ENCODE results near the gene SLC39A7. TPM values are rescaled to one million over a fixed set of nuclear protein-coding genes. Genes with fewer than 3 reads are reported as not detected.
A peak's percentile ranks its signal among the peaks of the same experiment; 100 is the strongest.
"Not testable (repeated sequence)": the region's sequence is repeated elsewhere in the genome, so short reads cannot be mapped to it uniquely, and the experiment has no call there.

SLC39A7 gene
- total RNA-seq, 1 donor from 2014 or later = 93.6 TPM

DNA sequence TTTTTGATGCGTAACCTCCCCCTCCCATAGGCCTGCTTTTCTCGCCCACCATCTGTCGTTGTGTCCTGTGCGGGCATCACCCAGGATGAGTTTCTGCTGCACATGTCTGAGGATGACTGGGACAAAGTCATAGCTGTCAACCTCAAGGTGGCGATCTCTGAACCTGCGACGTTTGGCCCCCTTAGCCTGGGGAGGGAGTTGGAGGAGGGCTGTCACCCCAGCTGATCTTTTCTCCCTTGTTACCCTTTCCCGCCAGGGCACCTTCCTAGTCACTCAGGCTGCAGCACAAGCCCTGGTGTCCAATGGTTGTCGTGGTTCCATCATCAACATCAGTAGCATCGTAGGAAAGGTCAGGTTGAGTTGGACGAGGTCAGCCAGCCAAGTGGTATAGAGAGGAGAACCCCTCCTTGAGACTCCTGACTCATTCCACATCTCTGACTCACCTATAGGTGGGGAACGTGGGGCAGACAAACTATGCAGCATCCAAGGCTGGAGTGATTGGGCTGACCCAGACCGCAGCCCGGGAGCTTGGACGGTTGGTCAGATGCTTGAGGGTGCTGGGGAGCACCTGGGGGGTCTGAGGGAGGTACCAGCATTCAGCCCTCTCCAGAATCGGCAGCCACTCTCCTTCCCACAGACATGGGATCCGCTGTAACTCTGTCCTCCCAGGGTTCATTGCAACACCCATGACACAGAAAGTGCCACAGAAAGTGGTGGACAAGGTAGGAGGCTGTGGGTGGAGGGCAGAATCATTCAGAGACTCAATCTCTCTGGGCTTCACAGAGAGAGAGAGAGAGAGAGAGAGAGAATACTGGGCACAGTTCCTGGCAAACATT lies 4.7 kb downstream of the SLC39A7 start:
- no peak for DNase-seq

DNA sequence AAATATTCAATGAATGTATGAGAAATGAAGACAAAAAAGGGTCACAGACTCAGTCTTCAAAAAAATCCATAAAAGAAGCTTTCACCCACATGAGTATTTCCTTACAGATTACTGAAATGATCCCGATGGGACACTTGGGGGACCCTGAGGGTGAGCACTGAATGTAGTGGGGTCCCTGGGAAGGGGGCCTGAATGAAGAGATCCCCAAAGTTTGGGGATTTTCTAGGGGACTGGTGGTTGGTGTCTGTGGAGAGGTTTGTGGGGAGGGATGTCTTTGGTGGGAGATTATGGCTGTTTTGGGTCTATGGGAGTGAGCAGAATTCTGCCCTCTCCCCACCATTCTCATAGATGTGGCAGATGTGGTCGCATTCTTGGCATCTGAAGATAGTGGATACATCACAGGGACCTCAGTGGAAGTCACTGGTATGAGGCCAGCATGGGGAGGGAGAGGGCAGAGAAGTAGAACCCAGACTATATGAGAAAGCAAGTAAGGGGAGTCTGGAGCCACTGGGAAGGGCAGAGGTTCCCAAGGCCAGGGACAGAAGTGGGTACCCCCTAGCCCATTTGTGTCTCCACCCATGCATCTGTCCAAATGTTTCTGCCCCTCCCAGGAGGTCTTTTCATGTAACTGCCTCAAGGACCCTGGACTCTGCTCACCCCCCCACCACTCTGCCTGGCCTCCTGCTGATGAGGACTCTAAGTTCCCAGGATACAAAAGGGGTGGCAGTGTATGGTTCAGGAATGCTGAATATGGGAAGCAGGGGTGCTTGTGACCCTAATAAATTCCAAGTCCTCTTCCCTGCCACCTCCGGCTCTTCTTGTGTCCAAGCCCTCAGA lies 5.6 kb downstream of the SLC39A7 start:
- no peak for DNase-seq

DNA sequence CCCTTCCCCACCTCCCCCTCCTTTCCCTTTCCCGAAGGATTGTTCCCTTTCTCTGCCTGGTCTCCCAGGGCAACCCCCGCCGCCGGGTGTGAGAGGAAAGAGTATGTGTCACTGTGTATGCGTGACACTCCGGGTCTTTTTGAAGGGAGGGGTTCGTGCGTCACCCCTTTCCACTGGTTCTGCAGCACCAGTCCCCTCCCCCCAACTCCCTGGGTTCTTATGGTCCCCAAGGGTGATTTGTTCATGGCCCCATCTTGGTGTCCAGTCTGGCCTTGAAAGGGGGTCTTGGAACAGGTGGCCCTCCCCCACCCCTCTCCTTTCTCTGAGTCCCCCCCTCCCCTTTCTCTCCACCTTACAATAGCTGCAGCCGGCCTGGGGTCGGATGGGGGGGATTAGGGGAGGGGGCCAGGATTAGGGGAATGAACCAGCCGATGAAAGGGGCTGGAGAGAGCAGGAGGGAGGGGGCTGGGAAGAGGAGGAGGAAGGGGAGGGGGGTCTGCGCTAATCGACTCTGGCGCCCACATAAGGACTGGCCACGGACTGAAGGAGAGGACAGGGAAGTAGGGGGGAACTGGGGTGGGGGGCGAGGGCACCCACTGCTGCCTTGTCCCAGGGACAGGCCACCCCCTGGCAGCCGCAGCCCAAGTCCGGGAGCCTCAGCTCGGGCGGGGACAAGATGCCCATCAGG lies 6.3 kb downstream of the SLC39A7 start:
- peak; percentile 56 for DNase-seq

DNA sequence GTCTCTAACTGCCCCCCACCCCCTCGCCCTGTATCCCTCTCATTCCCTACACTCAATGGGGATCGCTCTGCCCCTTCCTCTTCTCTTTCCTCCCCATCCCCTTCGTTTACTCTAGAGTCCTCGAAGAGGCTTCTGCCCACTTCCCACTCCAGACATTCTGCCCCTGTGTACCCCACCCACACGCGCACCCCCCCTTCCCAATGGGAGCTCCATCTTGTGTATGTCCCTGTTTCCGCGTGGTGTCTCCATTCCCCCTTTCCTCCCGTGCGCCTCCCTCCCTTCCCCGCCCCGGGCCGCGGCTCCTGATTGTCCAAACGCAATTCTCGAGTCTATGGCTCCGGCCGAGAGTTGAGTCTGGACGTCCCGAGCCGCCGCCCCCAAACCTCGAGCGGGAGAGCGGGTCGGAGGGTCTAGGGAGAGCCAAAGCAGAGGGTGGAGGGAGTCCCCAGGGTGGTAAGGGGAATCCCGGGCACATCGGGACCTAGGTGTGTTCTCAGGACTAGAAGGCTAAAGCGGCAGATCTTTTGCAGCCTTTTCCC lies 7.0 kb downstream of the SLC39A7 start:
- DNase-seq = peak; percentile 64

DNA sequence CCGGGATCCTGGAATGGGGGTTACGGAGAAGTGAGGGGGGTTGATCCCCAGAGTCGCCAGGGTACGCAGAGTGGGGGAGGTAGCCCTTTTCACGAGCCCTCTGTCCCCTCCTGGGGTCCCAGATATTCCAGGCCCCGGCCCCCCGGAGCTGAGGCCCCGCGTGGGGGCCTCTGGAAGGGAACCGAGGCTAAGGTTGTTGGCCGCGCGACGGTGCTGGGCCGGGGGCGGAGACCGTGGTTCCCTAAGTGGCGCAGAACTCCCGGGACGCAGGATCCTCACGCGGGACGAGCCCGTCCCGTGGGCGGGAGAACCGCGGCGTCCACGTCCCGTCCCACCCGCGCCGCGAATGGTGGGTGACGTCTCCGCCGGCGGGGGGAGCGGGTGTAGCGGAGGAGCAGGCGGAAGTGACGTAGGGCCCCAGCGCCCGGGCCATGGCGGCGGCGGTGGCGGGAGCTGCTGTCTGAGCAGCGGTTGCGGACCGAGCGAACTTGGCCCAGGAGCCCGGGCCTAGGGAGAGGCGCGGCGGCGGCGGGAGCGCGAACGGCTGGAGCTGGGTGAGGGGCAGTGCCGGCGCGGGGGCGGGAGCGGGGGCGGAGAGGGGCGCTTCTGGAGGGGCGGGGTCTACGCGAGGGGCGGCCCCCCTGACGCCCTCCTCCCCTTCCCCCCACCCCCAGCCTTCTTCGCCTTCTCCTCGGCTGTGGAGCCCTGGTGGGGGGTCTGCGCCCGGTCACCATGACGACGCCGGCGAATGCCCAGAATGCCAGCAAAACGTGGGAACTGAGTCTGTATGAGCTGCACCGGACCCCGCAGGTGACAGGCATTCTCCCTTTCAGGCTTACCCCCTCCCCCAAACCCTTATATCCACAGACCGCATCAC lies 7.7 kb downstream of the SLC39A7 start, which contains the start of gene RING1:
TSS of gene RING1 (plus strand) at position 410 of the 877 bp plus-strand sequence. CDS start at position 733, 323 bp downstream.
- DNase-seq = peak; percentile 85

DNA sequence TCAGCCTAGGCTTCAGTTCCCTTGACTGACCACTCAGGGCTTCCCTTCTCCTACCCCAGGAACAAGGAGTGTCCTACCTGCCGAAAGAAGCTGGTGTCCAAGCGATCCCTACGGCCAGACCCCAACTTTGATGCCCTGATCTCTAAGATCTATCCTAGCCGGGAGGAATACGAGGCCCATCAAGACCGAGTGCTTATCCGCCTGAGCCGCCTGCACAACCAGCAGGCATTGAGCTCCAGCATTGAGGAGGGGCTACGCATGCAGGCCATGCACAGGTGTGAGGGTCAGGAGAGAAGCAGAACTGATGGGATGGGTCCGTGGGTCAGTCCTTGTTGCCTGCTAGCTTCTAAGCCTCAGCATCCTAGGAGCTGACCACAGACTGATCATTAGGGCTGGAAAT lies 9.2 kb downstream of the SLC39A7 start:
- no peak for DNase-seq

DNA sequence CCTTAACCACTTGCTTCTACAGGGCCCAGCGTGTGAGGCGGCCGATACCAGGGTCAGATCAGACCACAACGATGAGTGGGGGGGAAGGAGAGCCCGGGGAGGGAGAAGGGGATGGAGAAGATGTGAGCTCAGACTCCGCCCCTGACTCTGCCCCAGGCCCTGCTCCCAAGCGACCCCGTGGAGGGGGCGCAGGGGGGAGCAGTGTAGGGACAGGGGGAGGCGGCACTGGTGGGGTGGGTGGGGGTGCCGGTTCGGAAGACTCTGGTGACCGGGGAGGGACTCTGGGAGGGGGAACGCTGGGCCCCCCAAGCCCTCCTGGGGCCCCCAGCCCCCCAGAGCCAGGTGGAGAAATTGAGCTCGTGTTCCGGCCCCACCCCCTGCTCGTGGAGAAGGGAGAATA lies 10.5 kb downstream of the SLC39A7 start:
- DNase-seq = no peak

DNA sequence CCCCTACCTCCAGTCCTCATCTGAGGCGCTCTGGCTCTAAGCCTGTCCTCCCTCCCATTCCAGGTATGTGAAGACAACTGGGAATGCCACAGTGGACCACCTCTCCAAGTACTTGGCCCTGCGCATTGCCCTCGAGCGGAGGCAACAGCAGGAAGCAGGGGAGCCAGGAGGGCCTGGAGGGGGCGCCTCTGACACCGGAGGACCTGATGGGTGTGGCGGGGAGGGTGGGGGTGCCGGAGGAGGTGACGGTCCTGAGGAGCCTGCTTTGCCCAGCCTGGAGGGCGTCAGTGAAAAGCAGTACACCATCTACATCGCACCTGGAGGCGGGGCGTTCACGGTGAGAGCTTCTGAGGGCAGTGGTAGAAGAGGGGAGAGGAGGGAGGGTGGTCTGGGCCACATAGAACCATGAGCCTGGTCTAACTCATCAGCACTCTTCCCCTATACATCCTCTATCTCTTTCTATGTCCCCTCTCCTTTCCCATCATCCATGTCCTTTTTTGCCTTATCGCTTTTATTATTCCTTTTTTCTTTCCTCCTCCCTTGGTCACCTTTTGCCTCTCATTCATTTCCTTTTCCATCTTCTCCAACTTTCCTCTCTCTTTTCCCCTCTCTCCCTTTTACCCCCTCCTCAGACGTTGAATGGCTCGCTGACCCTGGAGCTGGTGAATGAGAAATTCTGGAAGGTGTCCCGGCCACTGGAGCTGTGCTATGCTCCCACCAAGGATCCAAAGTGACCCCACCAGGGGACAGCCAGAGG lies 11.2 kb downstream of the SLC39A7 start:
- no peak for DNase-seq

DNA sequence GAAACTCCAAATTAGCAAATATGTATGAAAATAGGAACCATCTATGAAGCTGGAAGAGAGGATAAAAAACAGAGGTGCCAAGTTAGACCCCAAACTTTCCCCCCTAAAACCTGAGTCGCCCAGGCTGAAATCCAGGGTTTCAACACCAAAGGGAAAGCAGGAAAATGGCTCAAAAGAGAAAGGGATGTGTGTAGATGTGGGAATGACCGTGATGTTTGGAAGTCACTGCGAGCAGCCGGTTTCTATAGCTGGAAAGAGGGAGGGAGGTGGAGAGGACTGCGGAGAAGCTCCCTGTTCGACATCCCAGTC lies 12.1 kb downstream of the SLC39A7 start:
- DNase-seq = no peak

DNA sequence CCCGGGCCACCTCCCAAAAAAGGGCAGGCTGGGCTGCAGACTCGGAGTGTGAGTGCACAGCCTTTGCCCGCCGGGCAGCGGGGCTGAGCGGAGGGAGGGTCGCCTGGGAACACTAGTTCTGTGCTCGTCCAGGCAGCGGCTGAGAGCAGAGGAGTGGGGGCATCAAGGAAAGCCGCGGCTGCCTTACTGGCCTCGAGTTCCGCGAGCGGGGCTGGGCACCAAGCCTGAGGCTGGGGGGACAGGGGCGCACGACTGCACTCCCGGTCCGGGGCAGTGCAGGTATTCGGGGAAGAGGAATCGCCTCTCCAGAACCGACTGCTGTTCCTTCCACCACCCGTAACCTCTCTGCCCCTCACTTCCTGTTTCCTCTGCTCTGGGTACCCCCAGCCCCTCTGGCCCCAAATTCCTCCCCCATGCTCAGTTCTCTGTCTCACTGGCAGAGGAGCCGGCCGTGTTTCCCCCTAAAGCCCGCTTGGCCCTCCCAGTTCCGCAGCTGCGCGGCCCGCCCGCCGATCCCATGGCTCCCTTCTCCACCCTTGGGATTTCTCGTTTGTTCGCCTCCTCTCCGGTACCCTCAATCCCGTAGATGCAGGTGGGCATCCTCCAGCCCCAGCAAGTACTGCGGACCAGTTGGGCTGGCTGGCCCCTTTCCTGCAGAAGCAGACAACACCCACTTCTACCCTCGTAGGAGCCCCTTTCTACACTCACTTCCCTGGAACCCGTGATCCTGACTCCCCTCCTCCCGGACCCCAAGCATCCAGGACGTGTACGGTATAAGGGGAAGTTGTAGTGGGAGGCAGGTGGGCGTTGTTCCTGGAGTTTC lies 12.7 kb downstream of the SLC39A7 start:
- DNase-seq = no peak

DNA sequence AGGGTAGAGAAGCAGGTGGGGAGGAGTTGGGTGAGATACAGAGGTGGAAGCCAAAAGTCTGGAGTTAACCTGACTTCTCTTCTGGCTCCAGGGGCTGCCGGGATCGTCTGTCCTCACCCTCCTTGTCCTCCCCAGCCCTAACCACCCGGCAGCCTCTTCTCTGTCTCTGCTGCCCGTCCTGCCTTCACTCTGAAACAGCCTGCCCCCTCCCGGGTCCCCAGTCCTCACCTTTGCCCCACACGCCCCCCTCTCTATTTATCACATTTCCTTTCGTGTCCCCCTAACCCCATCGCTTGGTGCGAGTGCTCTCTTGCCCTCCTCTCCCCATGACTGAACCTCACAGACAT lies 13.3 kb downstream of the SLC39A7 start:
- DNase-seq = no peak

DNA sequence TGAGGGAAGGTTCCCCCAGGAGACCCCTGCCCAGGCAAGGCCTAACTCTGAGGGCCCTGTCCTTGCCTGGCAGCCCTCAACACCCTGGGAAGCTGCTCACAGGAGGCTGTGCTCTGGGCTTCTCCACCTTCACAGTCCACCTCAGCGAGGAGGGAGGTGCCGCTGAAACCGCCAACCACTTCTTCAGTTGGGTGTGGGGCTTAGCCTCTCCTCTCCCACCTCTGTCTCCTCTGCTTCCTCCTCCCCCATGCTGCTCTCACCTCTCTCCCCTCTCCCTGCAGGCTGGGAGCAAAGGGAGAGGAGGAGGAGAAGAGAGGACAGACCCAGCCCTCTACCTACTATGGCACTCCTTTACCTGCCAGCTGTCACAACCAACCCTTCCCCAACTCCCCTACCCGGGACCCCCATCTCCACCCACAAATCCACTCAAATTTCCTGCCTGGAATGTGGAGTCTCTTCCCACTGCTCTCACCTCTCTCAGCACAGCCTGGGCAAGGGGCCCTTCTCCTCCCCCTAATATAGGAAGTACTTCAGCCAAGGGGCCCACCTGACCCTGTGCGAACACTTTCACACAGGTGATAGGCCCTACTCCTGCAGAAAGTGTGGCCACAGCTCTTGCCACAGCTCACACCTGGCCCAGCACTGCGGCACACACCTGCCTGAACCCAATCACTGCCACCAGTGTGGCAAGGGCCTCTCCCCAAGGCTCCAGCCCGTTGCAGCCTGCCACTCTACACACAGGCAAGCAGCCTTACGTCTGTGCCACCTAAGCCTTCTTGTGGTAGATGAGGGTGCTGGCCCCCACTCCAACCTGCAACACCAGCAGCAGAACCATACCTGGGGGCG lies 14.8 kb downstream of the SLC39A7 start:
- DNase-seq = no peak

DNA sequence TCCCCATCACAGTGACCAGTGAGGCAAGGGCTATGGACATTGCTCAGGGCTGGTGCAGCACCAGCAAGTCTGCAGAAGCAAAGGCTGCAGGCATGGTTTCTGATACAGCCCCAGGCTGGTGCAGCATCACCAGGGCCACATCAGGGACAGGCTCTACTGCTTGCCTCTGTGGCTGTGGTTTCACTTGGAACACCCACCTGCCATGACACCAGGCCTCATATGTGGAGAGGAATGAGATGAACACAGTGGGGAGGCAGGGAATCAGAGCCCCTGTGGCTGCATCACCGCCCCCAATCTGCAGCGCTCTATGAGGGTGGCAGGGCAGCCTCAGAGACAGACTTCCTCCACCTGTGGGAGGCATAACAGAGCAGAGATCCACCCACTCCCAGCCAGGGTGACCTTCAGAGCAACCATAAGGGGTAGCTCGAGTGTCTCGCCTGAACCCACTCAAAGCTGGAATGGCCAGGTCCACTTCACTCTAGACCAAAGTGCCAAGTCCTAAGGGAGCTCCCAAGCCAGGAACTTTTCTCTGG lies 15.5 kb downstream of the SLC39A7 start:
- DNase-seq = no peak

DNA sequence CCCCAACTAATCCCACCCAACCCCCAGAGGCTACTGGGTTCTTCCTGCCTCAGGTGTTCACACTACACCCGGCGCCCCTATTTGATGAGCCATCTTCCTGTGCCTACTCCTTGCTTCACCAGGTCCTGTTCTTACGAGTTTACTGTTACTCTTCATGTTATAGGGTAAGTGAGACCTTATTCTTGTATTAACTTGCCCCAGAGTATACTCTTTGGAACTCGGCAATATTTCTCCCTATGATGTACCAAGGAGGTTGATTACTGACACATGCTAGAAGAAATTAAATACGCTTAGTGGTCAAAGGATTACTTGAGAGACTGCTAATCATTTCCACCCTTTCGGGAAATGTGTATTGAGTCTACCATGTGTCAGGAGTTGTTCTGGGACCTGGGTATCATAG lies 16.6 kb downstream of the SLC39A7 start:
- no peak for DNase-seq

DNA sequence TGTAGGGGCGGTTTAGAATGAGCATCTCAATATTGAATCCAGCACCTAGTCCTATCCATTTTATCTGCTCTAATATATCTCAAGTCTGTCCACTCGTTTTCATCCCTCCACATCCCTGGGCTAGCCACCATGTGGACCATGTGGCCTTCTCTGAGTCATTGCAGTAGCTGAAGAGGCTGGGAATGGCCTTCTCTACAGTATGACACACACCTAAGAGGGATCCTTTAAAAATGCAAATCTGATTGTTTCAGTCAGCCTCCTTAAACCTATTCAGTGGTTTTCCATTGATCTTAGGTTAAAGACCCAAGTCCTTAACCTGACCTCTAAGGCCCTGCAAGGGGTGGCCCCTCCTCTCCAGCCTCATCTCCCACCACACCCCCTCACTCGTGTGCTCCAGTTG lies 17.0 kb downstream of the SLC39A7 start:
- DNase-seq = no peak

DNA sequence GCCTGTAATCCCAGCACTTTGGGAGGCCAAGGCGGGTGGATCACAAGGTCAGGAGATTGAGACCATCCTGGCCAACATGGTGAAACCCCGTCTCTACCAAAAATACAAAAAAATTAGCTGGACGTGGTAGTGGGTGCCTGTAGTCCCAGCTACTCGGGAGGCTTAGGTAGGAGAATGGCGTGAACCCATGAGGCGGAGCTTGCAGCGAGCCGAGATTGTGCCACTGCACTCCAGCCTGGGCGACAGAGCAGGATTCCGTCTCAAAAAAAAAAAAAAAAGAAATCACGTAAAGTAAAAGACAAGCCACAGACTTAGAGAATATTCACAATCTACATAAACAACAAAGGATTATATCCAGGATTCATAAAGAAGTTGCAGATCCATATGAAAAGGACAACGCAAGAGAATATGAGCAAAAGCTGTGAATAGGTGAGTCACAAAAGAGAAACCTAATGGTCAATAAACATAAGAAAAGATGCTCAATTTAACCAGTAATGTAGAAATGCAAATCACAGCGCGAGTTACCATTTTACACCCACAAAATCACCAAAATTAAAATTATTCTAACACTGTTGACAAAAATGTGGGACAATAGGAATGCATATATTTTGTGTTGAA lies 25.9 kb downstream of the SLC39A7 start:
- not testable (repeated sequence) for DNase-seq

DNA sequence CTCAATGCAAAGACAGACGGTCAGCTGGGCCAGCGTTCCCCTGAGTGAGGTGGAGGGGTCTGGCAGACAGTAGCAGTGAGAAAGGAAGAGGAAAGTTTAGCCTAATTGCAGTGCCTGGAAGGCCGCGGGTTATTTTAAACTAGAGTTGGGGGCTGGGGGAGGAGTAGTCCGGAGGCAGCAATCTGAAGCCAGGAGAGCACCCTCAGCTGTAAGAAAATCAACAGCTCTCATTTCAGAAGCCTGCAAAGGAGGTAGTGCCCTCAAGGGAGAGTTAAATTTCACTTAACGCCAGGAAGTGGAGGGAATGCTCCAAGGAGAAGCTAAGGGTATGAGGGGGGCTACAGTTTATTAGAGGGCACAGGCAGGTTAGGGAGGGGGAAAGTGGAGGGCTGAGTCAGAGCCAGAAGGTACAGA lies 34.6 kb downstream of the SLC39A7 start:
- DNase-seq = no peak

DNA sequence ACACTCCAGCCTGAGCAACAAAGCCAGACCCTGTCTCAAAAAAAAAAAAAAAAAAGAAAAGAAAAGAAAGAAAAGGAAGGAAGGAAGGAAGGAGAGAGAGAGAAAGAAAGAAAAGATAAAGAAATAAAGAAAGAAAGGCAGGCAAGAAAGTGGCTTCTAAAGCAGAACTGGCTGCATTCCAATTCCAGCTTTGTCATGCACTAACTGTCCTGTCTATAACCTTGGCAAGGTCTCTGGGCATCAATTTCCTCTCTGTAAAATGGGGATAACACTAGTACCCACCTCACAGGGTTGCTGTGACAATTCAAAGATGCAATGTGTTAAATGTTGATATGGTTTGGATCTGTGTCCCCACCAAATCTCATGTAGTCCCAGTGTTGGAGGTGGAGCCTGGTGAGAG lies 35.7 kb downstream of the SLC39A7 start:
- DNase-seq = no peak

DNA sequence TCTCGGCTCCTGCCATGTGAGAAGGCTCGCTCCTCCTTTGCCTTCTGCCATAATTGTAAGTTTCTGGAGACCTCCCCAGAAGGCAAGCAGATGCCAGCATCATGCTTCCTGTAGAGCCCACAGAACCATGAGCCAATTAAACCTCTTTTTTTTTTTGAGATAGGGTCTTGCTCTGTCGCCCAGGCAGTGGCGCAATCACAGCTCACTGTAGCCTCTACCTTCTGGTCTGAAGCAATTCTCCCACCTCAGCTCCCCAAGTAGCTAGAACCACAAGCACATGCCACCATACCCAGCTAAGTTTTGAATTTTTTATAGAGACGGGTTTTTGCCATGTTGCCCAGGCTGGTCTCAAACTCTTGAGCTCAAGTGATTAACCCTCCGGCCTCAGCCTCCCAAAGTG lies 36.2 kb downstream of the SLC39A7 start:
- DNase-seq = no peak

Measured in dermis blood vessel endothelial cell (primary cell).